Measurements from ENCODE around the gene FAM72B. TPM values are rescaled to one million over a fixed set of nuclear protein-coding genes. Genes with fewer than 3 reads are reported as not detected.
"Not testable (repeated sequence)": the region's sequence is repeated elsewhere in the genome, so short reads cannot be mapped to it uniquely, and the experiment has no call there.

FAM72B gene
- total and polyA plus RNA-seq, 4 donors = 0.39 to 1.1 (median 0.95) TPM

DNA sequence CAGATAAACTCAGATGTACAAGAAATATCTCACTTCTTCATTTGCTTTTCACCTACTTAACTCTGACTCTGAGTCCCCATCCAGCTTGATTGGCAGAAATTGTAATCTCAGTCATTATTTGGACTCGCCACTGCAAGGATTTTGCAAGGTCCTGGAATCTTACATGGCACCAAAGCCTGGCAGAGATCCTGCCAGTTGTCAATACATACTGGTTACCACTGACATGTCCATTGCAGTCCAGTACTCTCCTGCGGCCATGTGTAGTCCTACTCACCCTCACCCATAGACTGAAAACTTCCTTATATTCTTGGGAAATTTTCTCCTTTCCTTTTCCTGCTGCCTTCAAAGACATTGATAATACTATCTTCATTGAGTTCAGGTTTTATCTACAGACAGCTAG is 29.3 kb downstream of the FAM72B start:
- not testable (repeated sequence) for DNase-seq; H3K4me1 ChIP-seq (ENCODE audit: control insufficient read depth in 5 of 5, insufficient read depth in 5 of 5, low read length in 5 of 5); H3K4me3 ChIP-seq; H3K36me3 ChIP-seq (ENCODE audit: control insufficient read depth in 4 of 4, insufficient read depth in 4 of 4, low read length in 4 of 4); H3K9ac ChIP-seq (ENCODE audit: insufficient read depth in 1 of 2, low read length in 2 of 2); ATAC-seq (ENCODE audit: insufficient read depth, low FRiP score); H3K27me3 ChIP-seq (ENCODE audit: control insufficient read depth in 3 of 3, insufficient read depth in 3 of 3, low read length in 2 of 3); H3K27ac ChIP-seq (ENCODE audit: low read depth in 1 of 2, low read length in 1 of 2); H3K9me3 ChIP-seq (ENCODE audit: control insufficient read depth in 4 of 4, insufficient read depth in 3 of 4, low read length in 3 of 4)
- 87 to 89% methylated on average over 1 of the region's 2 CpGs for WGBS, 2 donors

GRCh38 chr1:121152788-121153187 is 31.4 kb downstream of the FAM72B start:
- not testable (repeated sequence) for DNase-seq; H3K27ac ChIP-seq (ENCODE audit: low read depth in 1 of 2, low read length in 1 of 2); H3K4me1 ChIP-seq (ENCODE audit: control insufficient read depth in 5 of 5, insufficient read depth in 5 of 5, low read length in 5 of 5); H3K9me3 ChIP-seq (ENCODE audit: control insufficient read depth in 4 of 4, insufficient read depth in 3 of 4, low read length in 3 of 4); H3K27me3 ChIP-seq (ENCODE audit: control insufficient read depth in 3 of 3, insufficient read depth in 3 of 3, low read length in 2 of 3); ATAC-seq (ENCODE audit: insufficient read depth, low FRiP score); H3K9ac ChIP-seq (ENCODE audit: insufficient read depth in 1 of 2, low read length in 2 of 2); H3K36me3 ChIP-seq (ENCODE audit: control insufficient read depth in 4 of 4, insufficient read depth in 4 of 4, low read length in 4 of 4); H3K4me3 ChIP-seq

DNA sequence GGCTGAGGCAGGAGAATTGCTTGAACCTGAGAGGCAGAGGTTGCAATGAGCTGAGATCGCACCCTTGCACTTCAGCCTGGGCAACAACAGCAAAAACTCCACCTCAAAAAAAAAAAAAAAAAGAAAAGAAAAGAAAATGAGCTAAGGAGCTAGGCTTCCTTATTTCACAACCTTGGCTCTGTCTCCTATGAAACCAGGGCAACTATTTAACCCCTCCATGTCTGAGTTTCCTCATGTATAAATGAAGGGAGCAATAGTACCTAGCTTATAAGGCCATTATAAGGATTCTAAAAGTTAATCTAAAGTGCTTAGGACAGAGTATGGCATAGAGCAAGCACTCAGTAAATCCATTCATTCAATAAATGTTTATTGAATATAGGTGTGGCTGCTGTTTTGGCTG is 32.8 kb downstream of the FAM72B start:
- H3K27ac ChIP-seq (ENCODE audit: low read depth in 1 of 2, low read length in 1 of 2); H3K9ac ChIP-seq (ENCODE audit: insufficient read depth in 1 of 2, low read length in 2 of 2); H3K4me3 ChIP-seq; DNase-seq; H3K27me3 ChIP-seq (ENCODE audit: control insufficient read depth in 3 of 3, insufficient read depth in 3 of 3, low read length in 2 of 3); H3K9me3 ChIP-seq (ENCODE audit: control insufficient read depth in 4 of 4, insufficient read depth in 3 of 4, low read length in 3 of 4); H3K36me3 ChIP-seq (ENCODE audit: control insufficient read depth in 4 of 4, insufficient read depth in 4 of 4, low read length in 4 of 4); H3K4me1 ChIP-seq (ENCODE audit: control insufficient read depth in 5 of 5, insufficient read depth in 5 of 5, low read length in 5 of 5): not testable (repeated sequence)
- 56 to 75% methylated on average over 1 of the region's 1 CpG for WGBS, 2 donors
- ATAC-seq (ENCODE audit: insufficient read depth, low FRiP score) = peak; percentile 19

DNA sequence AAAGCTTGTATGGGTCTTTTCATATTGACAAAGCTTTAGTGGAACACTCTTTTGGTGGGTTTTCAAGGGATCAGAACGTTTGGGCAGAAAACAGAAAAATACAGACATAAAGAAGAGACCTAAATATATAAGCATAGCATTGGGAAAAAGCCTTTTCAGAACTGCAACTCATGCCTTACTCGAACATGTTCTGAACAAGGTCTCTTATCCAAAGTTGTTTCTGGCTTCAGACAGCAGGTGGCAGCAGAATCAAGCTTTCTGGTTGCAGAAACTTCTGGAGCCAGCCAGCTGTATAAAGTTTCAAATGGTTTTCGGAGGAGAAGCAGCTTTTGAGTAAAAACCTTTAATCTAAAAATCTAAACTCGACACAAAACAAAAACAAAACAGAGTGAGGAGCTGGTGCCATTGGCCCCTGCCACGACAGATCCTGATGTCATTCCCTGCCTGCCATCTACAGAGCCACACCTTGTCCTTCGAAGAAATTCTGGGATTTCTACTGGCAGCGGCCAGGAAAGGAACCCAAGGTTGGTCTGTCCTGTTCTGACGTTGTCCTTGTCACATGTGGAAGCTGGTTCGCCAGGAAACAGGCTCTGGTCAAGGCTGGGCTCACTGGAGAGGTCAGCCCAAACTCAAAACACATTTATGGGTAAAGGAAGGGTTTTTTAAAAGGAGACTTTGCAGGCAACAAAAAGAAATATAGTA is 35.5 kb downstream of the FAM72B start:
- 0% methylated on average over 1 to 2 of the region's 9 CpGs for WGBS, 2 donors
- not testable (repeated sequence) for ATAC-seq (ENCODE audit: insufficient read depth, low FRiP score); DNase-seq; H3K27ac ChIP-seq (ENCODE audit: low read depth in 1 of 2, low read length in 1 of 2); H3K9ac ChIP-seq (ENCODE audit: insufficient read depth in 1 of 2, low read length in 2 of 2); H3K4me1 ChIP-seq (ENCODE audit: control insufficient read depth in 5 of 5, insufficient read depth in 5 of 5, low read length in 5 of 5); H3K4me3 ChIP-seq; H3K36me3 ChIP-seq (ENCODE audit: control insufficient read depth in 4 of 4, insufficient read depth in 4 of 4, low read length in 4 of 4); H3K27me3 ChIP-seq (ENCODE audit: control insufficient read depth in 3 of 3, insufficient read depth in 3 of 3, low read length in 2 of 3); H3K9me3 ChIP-seq (ENCODE audit: control insufficient read depth in 4 of 4, insufficient read depth in 3 of 4, low read length in 3 of 4)

DNA sequence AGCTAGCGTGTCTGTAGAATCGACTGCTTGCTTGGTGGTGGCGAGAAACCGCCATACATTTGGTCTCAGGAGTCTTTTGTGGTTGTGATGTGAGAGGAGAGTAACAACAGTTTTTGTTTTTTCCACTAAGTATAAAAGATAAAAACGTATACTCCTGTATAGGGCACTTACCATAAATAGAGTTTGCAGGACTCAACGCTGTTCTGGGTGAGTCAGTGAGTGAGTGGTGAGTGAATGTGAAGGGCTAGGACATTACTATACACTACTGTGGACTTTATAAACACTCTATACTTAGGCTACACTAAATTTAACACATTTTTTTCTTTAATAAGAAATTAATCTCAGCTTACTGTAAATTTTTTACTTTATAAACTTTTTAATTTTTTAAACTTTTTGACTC is 43.7 kb downstream of the FAM72B start:
- DNase-seq; H3K4me3 ChIP-seq; H3K36me3 ChIP-seq (ENCODE audit: control insufficient read depth in 4 of 4, insufficient read depth in 4 of 4, low read length in 4 of 4); H3K27me3 ChIP-seq (ENCODE audit: control insufficient read depth in 3 of 3, insufficient read depth in 3 of 3, low read length in 2 of 3); H3K4me1 ChIP-seq (ENCODE audit: control insufficient read depth in 5 of 5, insufficient read depth in 5 of 5, low read length in 5 of 5); H3K9me3 ChIP-seq (ENCODE audit: control insufficient read depth in 4 of 4, insufficient read depth in 3 of 4, low read length in 3 of 4); H3K27ac ChIP-seq (ENCODE audit: low read depth in 1 of 2, low read length in 1 of 2); ATAC-seq (ENCODE audit: insufficient read depth, low FRiP score); H3K9ac ChIP-seq (ENCODE audit: insufficient read depth in 1 of 2, low read length in 2 of 2): not testable (repeated sequence)
- no CpG with 5 or more reads among the region's 6 CpGs for WGBS, 2 donors

DNA sequence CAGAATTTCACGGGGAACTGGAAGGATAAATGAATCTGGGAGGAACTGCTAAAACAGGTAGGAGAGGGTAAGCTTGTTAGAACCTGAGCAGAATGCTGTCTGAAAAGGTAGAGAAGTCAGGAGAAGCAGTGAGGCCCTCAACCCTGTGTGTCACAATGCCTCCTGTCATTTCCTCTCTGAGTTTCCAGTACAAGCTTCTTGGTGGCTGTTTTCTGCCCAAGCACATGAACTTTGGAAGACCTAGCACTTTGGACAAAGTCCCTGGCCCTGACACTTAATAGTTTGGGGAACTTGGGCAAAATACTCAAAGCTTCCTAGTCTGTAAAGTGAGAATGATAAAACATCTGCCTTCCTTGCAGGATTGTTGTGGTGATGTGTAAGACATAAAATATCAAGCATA is 52.6 kb downstream of the FAM72B start:
- ATAC-seq (ENCODE audit: insufficient read depth, low FRiP score); H3K4me1 ChIP-seq (ENCODE audit: control insufficient read depth in 5 of 5, insufficient read depth in 5 of 5, low read length in 5 of 5); H3K27ac ChIP-seq (ENCODE audit: low read depth in 1 of 2, low read length in 1 of 2); H3K9me3 ChIP-seq (ENCODE audit: control insufficient read depth in 4 of 4, insufficient read depth in 3 of 4, low read length in 3 of 4); H3K9ac ChIP-seq (ENCODE audit: insufficient read depth in 1 of 2, low read length in 2 of 2); H3K36me3 ChIP-seq (ENCODE audit: control insufficient read depth in 4 of 4, insufficient read depth in 4 of 4, low read length in 4 of 4); DNase-seq; H3K4me3 ChIP-seq; H3K27me3 ChIP-seq (ENCODE audit: control insufficient read depth in 3 of 3, insufficient read depth in 3 of 3, low read length in 2 of 3): not testable (repeated sequence)
- WGBS, 2 donors = no CpG with 5 or more reads among the region's 1 CpG

DNA sequence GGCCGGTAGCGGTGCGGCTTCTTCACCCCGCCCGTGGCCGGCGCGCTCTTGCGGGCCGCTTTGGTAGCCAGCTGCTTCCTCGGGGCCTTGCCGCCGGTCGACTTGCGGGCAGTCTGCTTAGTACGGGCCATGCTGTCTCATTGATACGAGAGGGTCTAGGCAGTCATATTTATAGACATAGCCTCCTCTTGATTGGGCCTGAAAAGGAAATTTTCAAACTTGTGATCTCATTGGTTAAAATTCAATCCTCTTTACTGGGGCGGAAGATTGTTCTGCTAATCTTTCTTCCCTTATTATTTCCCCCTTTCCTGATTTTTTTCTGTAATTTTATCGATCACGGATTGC is 65.7 kb downstream of the FAM72B start:
- H3K27ac ChIP-seq (ENCODE audit: low read depth in 1 of 2, low read length in 1 of 2) = peak overlapping the region in 1 of 2 donors; percentile 59
- DNase-seq (peak in 2 of 3 donors; percentile 31 to 47), ATAC-seq (ENCODE audit: insufficient read depth, low FRiP score) (peak; percentile 10)
- not testable (repeated sequence) for H3K4me1 ChIP-seq (ENCODE audit: control insufficient read depth in 5 of 5, insufficient read depth in 5 of 5, low read length in 5 of 5); H3K27me3 ChIP-seq (ENCODE audit: control insufficient read depth in 3 of 3, insufficient read depth in 3 of 3, low read length in 2 of 3); H3K9me3 ChIP-seq (ENCODE audit: control insufficient read depth in 4 of 4, insufficient read depth in 3 of 4, low read length in 3 of 4); H3K9ac ChIP-seq (ENCODE audit: insufficient read depth in 1 of 2, low read length in 2 of 2); H3K36me3 ChIP-seq (ENCODE audit: control insufficient read depth in 4 of 4, insufficient read depth in 4 of 4, low read length in 4 of 4); H3K4me3 ChIP-seq
- WGBS, 2 donors = 0 to 12% methylated on average over 2 to 17 of the region's 20 CpGs

Data from lung (tissue), 10 donors.